ENCODE results near the gene MRTFB.

The MRTFB gene

DNA sequence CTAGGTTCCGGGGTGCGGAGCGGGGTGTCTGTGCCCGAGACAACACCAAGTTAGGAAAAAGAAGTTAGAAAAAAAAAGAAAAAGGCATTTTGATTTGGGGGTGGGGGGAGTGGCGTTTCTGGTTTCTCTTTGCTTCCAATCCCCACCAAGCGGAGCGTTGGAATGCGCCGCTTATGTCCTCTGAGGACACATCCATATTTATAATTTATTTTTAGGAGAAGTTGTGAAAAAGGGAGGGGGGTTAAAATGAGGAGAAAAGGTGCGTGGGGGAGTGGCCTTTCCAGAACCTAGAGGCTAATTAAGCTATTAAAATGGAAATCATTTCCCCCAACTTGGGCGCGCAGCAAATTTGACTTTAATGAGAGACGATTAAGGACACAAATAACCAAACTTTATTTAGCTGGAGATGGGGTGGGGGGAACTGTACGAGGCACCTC is 232.1 kb downstream of the MRTFB start:
- Histone ChIP-seq H3K56ac (ENCODE audit: low read length) (peak overlapping the region; percentile 90), H4K8ac (ENCODE audit: low read depth, low read length) (no peak overlapping the region), H2AK5ac (ENCODE audit: low read length) (no peak overlapping the region), H3K9ac (ENCODE audit: low read length) (peak overlapping the region; percentile 87), H3K4ac (ENCODE audit: low read depth, low read length) (no peak overlapping the region), H3K4me1 (ENCODE audit: control insufficient read depth, low read depth, low read length) (peaks cover 12% of the 10 kb centered on the region), H3K4me3 (ENCODE audit: low read length) (peak overlapping the region; percentile 50), H2BK120ac (ENCODE audit: low read depth, low read length) (peak overlapping the region; percentile 83), H3K79me1 (ENCODE audit: low read length) (peaks cover 14% of the 10 kb centered on the region), H3K4me2 (ENCODE audit: low read length) (peak overlapping the region; percentile 57), H3K79me2 (ENCODE audit: control insufficient read depth, insufficient read depth, low read length) (peaks cover 43% of the 10 kb centered on the region), H3K27ac (ENCODE audit: low read depth, low read length) (no peak overlapping the region), H3K27me3 (ENCODE audit: insufficient read depth, low read length, poor library complexity) (no peaks in the 10 kb centered on the region), H2BK15ac (replicated peaks; ENCODE audit: low read depth) (no peak overlapping the region), H4K5ac (ENCODE audit: low read length) (no peak overlapping the region), H3K36me3 (ENCODE audit: control insufficient read depth, insufficient read depth, low read length) (no peaks in the 10 kb centered on the region), H2BK5ac (ENCODE audit: low read length) (no peak overlapping the region), H3K18ac (ENCODE audit: low read length) (peak overlapping the region; percentile 96), H3K23ac (ENCODE audit: low read length) (no peak overlapping the region)
- no CpG with 5 or more reads among the region's 14 CpGs for WGBS (ENCODE audit: extremely low coverage, insufficient coverage, low lambda C conversion rate)
- peak; percentile 29 for DNase-seq

DNA sequence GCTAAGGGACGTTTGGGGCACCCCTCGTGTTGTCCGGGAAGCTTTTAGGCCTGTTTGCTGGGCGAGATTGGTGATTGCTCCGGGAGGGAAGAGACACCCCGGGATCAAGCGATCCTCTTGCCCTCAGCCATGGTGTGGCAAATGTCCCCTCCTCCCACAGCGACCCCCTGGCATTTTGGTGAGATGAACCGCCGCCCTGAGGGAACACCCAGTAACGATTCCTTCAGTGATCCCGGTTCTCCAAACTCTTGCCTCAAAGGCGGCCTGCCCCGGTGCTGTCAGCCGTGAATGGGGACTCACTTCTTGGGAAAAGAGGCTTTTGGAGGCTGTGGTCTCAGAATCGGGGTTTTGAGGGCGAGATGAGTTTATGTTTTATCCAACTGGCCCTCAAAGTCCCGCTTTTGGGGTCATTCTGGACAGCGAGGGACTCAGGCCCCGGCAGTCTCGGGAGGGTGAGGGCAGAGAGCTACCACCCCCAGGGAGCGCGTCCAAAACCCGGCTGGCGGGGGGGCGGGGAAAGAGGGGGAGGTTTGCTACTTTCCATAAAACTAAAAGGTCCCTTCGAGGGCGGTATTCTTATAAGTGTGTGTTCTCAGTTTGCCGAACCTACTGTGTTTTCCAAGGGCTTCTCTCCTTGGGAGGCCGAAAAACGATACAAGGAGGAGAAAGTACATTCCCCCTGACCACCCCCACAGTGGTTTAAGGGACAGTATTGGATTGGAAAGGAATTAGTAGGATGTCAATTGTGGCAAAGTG is 232.7 kb downstream of the MRTFB start:
- H2BK15ac ChIP-seq (replicated peaks; ENCODE audit: low read depth), result no peak overlapping the region
- no peak overlapping the region for H2BK120ac ChIP-seq (ENCODE audit: low read depth, low read length)
- H3K27me3 ChIP-seq (ENCODE audit: insufficient read depth, low read length, poor library complexity), result no peaks in the 10 kb centered on the region
- DNase-seq, result peak; percentile 48
- H3K36me3 ChIP-seq (ENCODE audit: control insufficient read depth, insufficient read depth, low read length), result no peaks in the 10 kb centered on the region
- peaks cover 44% of the 10 kb centered on the region for H3K79me2 ChIP-seq (ENCODE audit: control insufficient read depth, insufficient read depth, low read length)
- no peak overlapping the region for H3K4ac ChIP-seq (ENCODE audit: low read depth, low read length)
- peaks cover 12% of the 10 kb centered on the region for H3K4me1 ChIP-seq (ENCODE audit: control insufficient read depth, low read depth, low read length)
- no peak overlapping the region for H2AK5ac ChIP-seq (ENCODE audit: low read length)
- no peak overlapping the region for H3K27ac ChIP-seq (ENCODE audit: low read depth, low read length)
- H4K5ac ChIP-seq (ENCODE audit: low read length), result no peak overlapping the region
- H3K9ac ChIP-seq (ENCODE audit: low read length), result peak overlapping the region; percentile 87
- peaks cover 14% of the 10 kb centered on the region for H3K79me1 ChIP-seq (ENCODE audit: low read length)
- H3K23ac ChIP-seq (ENCODE audit: low read length), result no peak overlapping the region
- peak overlapping the region; percentile 90 for H3K56ac ChIP-seq (ENCODE audit: low read length)
- H3K4me2 ChIP-seq (ENCODE audit: low read length), result peak overlapping the region; percentile 57
- H4K8ac ChIP-seq (ENCODE audit: low read depth, low read length), result no peak overlapping the region
- no CpG with 5 or more reads among the region's 31 CpGs for WGBS (ENCODE audit: extremely low coverage, insufficient coverage, low lambda C conversion rate)
- H3K18ac ChIP-seq (ENCODE audit: low read length), result peak overlapping the region; percentile 61
- H3K4me3 ChIP-seq (ENCODE audit: low read length), result peak overlapping the region; percentile 50
- no peak overlapping the region for H2BK5ac ChIP-seq (ENCODE audit: low read length)

DNA sequence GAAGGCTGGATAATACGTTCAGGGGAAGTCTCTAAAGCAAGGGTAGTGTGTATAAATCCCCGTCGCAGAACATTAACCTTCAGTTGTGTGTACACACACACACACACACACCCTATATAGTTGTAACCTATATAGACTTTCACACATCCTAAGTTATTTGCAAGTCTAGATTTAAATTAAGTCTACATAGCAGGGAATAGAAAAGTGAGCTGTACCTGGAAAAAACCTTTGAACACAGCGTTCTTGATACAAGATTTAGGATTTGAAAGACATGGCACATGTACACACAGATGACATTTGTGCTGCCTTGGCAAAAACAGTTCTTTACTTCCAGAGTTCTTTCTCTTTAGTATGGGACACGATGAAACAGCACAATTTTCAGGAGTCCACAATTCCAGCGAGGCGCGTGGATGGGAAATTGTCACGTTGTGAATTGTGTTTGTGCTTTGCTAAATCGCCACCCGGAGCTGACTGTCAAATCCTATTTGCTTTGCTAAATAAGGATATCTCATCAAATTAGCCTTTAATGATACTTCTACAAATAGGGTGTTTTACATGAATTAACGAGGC is 233.9 kb downstream of the MRTFB start:
- Histone ChIP-seq H3K36me3 (ENCODE audit: control insufficient read depth, insufficient read depth, low read length) (no peaks in the 10 kb centered on the region), H3K18ac (ENCODE audit: low read length) (no peak overlapping the region), H3K4me1 (ENCODE audit: control insufficient read depth, low read depth, low read length) (peaks cover 12% of the 10 kb centered on the region), H4K5ac (ENCODE audit: low read length) (no peak overlapping the region), H2BK15ac (replicated peaks; ENCODE audit: low read depth) (no peak overlapping the region), H3K23ac (ENCODE audit: low read length) (no peak overlapping the region), H3K4me3 (ENCODE audit: low read length) (no peak overlapping the region), H3K4me2 (ENCODE audit: low read length) (no peak overlapping the region), H2AK5ac (ENCODE audit: low read length) (no peak overlapping the region), H3K79me2 (ENCODE audit: control insufficient read depth, insufficient read depth, low read length) (peaks cover 44% of the 10 kb centered on the region), H3K9ac (ENCODE audit: low read length) (peak overlapping the region; percentile 3), H3K4ac (ENCODE audit: low read depth, low read length) (no peak overlapping the region), H3K27ac (ENCODE audit: low read depth, low read length) (no peak overlapping the region), H2BK120ac (ENCODE audit: low read depth, low read length) (no peak overlapping the region), H2BK5ac (ENCODE audit: low read length) (no peak overlapping the region), H3K56ac (ENCODE audit: low read length) (no peak overlapping the region), H3K27me3 (ENCODE audit: insufficient read depth, low read length, poor library complexity) (no peaks in the 10 kb centered on the region), H4K8ac (ENCODE audit: low read depth, low read length) (no peak overlapping the region), H3K79me1 (ENCODE audit: low read length) (peaks cover 16% of the 10 kb centered on the region)
- WGBS (ENCODE audit: extremely low coverage, insufficient coverage, low lambda C conversion rate), result no CpG with 5 or more reads among the region's 12 CpGs
- DNase-seq, result no peak

DNA sequence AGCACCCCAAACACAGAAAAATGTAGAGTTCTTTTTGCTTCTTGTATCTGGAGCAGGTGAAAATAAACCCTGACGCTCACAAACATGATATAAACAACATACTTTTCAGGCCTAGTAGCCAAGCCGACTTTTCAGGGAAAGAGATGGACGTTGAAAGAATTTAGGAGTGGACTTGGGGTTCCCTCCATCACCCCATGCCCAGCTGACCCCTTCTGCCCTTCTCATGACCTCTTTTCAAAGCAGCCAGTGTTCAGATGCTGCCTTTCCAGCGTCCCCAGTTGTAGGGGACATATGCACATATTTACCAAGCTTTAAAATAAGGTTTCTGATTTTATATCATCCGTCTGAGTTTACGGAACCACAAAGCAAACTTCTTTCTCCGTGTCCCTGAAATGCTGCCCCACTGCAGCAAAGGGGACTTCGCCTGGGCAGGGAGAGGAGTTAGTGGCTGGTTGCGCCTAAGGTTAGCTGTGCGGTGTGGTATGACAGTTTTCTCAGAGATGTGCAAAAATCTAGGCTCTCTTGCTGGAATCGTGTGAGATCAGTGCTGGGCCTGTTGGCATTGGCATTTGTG is 235.5 kb downstream of the MRTFB start:
- H3K4me2 ChIP-seq (ENCODE audit: low read length), result no peak overlapping the region
- H2BK15ac ChIP-seq (replicated peaks; ENCODE audit: low read depth), result no peak overlapping the region
- DNase-seq, result no peak
- H3K23ac ChIP-seq (ENCODE audit: low read length), result peak overlapping the region; percentile 96
- peak overlapping the region; percentile 61 for H3K56ac ChIP-seq (ENCODE audit: low read length)
- no peak overlapping the region for H4K8ac ChIP-seq (ENCODE audit: low read depth, low read length)
- peaks cover 47% of the 10 kb centered on the region for H3K79me2 ChIP-seq (ENCODE audit: control insufficient read depth, insufficient read depth, low read length)
- H2BK120ac ChIP-seq (ENCODE audit: low read depth, low read length), result no peak overlapping the region
- peaks cover 19% of the 10 kb centered on the region for H3K79me1 ChIP-seq (ENCODE audit: low read length)
- H3K4ac ChIP-seq (ENCODE audit: low read depth, low read length), result peak overlapping the region; percentile 61
- peaks cover 13% of the 10 kb centered on the region for H3K4me1 ChIP-seq (ENCODE audit: control insufficient read depth, low read depth, low read length)
- WGBS (ENCODE audit: extremely low coverage, insufficient coverage, low lambda C conversion rate), result no CpG with 5 or more reads among the region's 11 CpGs
- H3K4me3 ChIP-seq (ENCODE audit: low read length), result no peak overlapping the region
- no peak overlapping the region for H2AK5ac ChIP-seq (ENCODE audit: low read length)
- H3K27ac ChIP-seq (ENCODE audit: low read depth, low read length), result no peak overlapping the region
- H2BK5ac ChIP-seq (ENCODE audit: low read length), result no peak overlapping the region
- H3K9ac ChIP-seq (ENCODE audit: low read length), result peak overlapping the region; percentile 8
- H3K36me3 ChIP-seq (ENCODE audit: control insufficient read depth, insufficient read depth, low read length), result no peaks in the 10 kb centered on the region
- H3K27me3 ChIP-seq (ENCODE audit: insufficient read depth, low read length, poor library complexity), result no peaks in the 10 kb centered on the region
- peak overlapping the region; percentile 11 for H3K18ac ChIP-seq (ENCODE audit: low read length)
- H4K5ac ChIP-seq (ENCODE audit: low read length), result no peak overlapping the region

DNA sequence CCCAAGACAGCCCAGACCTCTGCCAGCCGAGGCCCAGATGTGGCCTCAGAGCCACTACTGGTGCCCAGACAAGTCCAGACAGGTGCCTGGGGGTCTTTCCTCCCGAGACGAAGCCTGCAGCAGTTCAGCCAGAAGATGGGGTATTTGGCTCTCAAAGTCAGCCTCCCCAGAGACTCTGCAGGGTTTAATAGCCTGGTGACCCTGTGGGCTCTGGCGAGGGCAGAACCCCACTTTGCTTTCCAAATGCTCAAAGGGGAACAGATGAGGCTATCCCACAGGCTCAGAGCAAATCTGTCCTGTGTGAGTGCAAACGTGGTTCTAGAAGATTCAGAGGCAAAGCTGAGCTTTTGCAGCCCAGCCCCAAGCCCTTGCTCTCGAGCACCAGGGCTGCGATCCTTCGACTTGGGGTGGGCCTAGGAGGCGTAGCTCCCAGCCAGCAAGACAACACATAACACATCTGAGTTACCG is 236.0 kb downstream of the MRTFB start:
- Histone ChIP-seq H3K79me1 (ENCODE audit: low read length) (peaks cover 19% of the 10 kb centered on the region), H3K4me3 (ENCODE audit: low read length) (no peak overlapping the region), H3K27me3 (ENCODE audit: insufficient read depth, low read length, poor library complexity) (no peaks in the 10 kb centered on the region), H3K4ac (ENCODE audit: low read depth, low read length) (peak overlapping the region; percentile 61), H3K36me3 (ENCODE audit: control insufficient read depth, insufficient read depth, low read length) (no peaks in the 10 kb centered on the region), H2BK5ac (ENCODE audit: low read length) (no peak overlapping the region), H3K79me2 (ENCODE audit: control insufficient read depth, insufficient read depth, low read length) (peaks cover 47% of the 10 kb centered on the region), H3K23ac (ENCODE audit: low read length) (no peak overlapping the region), H3K56ac (ENCODE audit: low read length) (peak overlapping the region; percentile 61), H2AK5ac (ENCODE audit: low read length) (no peak overlapping the region), H3K4me1 (ENCODE audit: control insufficient read depth, low read depth, low read length) (peaks cover 13% of the 10 kb centered on the region), H2BK120ac (ENCODE audit: low read depth, low read length) (no peak overlapping the region), H4K5ac (ENCODE audit: low read length) (no peak overlapping the region), H3K18ac (ENCODE audit: low read length) (peak overlapping the region; percentile 11), H2BK15ac (replicated peaks; ENCODE audit: low read depth) (no peak overlapping the region), H3K27ac (ENCODE audit: low read depth, low read length) (no peak overlapping the region), H4K8ac (ENCODE audit: low read depth, low read length) (no peak overlapping the region), H3K4me2 (ENCODE audit: low read length) (no peak overlapping the region), H3K9ac (ENCODE audit: low read length) (peak overlapping the region; percentile 31)
- peak; percentile 37 for DNase-seq
- no CpG with 5 or more reads among the region's 10 CpGs for WGBS (ENCODE audit: extremely low coverage, insufficient coverage, low lambda C conversion rate)
